WTC11 (cell line): ENCODE measurements around the gene MGST1. TPM values are rescaled to one million over a fixed set of nuclear protein-coding genes. Genes with fewer than 3 reads are reported as not detected.

Source experiments
- ATAC-seq: fragments of 200-7000 bp; cut with Tn5 transposase; 2 replicates; pipeline ENCODE4 v1.10.0; 2021; ENCODE audit warnings: mild to moderate bottlenecking, moderate library complexity
- CTCF ChIA-PET: fragments of 300-600 bp; sonication (Branson Sonifier 250); formaldehyde crosslinking; loops from one replicate; lab custom pipeline; 2021; ENCODE audit warnings: antibody characterized with exemption; lab: Charles Lee
- POLR2A ChIA-PET: fragments of 350-600 bp; sonication (Branson Sonifier 250); formaldehyde crosslinking; loops from one replicate; lab custom pipeline; 2021; ENCODE audit warnings: antibody characterized with exemption; lab: Charles Lee
- DNase-seq: peaks from one replicate; pipeline ENCODE4 v3.0.0; 2021; ENCODE audit warnings: low spot score
- H3K27ac Mint-ChIP-seq: 2 replicates; pipeline ENCODE4 v1.8.0; 2021; ENCODE audit warnings: mixed read lengths
- H3K27me3 Mint-ChIP-seq: 2 replicates; pipeline ENCODE4 v1.8.0; 2021; ENCODE audit warnings: low read depth, mild to moderate bottlenecking, moderate library complexity, mixed read lengths
- H3K36me3 Mint-ChIP-seq: 2 replicates; pipeline ENCODE4 v1.8.0; 2021; ENCODE audit warnings: mixed read lengths
- H3K4me1 Mint-ChIP-seq: 2 replicates; pipeline ENCODE4 v1.8.0; 2022; ENCODE audit warnings: mixed read lengths
- H3K4me3 Mint-ChIP-seq: 2 replicates; pipeline ENCODE4 v1.8.0; 2021; ENCODE audit warnings: mild to moderate bottlenecking, moderate library complexity, mixed read lengths
- H3K9me3 Mint-ChIP-seq: 2 replicates; pipeline ENCODE4 v1.8.0; 2021; ENCODE audit warnings: mixed read lengths
- ARID4B ChIP-seq: sonication (generic); formaldehyde crosslinking; IDR thresholded peaks from 2 replicates; pipeline ENCODE4 v1.8.0; 2023; ENCODE audit warnings: missing genetic modification reagents, mild to moderate bottlenecking, borderline replicate concordance
- ATF3 ChIP-seq: sonication (generic); formaldehyde crosslinking; conservative IDR thresholded peaks from 2 replicates; pipeline ENCODE4 v1.8.1; 2022; ENCODE audit warnings: mild to moderate bottlenecking, missing genetic modification reagents
- EMX1 ChIP-seq: fragments of 250-450 bp; sonication (Bioruptor Pico); IDR thresholded peaks from 2 replicates; pipeline ENCODE4 v1.8.0; 2021; ENCODE audit warnings: mild to moderate bottlenecking
- ERG ChIP-seq: fragments of 250-450 bp; sonication (Bioruptor Pico); IDR thresholded peaks from 2 replicates; pipeline ENCODE4 v1.8.0; 2021; ENCODE audit warnings: mild to moderate bottlenecking
- FOXJ3 ChIP-seq: sonication (generic); formaldehyde crosslinking; IDR thresholded peaks from 2 replicates; pipeline ENCODE4 v1.9.0; 2021; ENCODE audit warnings: missing genetic modification reagents, mild to moderate bottlenecking, borderline replicate concordance
- GABPB1 ChIP-seq: sonication (generic); formaldehyde crosslinking; IDR thresholded peaks from 2 replicates; pipeline ENCODE4 v1.8.1; 2023; ENCODE audit warnings: mild to moderate bottlenecking, missing genetic modification reagents
- HMGA2 ChIP-seq: fragments of 250-450 bp; sonication (Bioruptor Pico); IDR thresholded peaks from 2 replicates; pipeline ENCODE4 v1.4.0; 2021; ENCODE audit warnings: mild to moderate bottlenecking, moderate library complexity
- MYBL2 ChIP-seq: sonication (generic); formaldehyde crosslinking; IDR thresholded peaks from 2 replicates; pipeline ENCODE4 v1.8.1; 2023; ENCODE audit warnings: mild to moderate bottlenecking, moderate library complexity, missing genetic modification reagents
- NFYB ChIP-seq: sonication (generic); formaldehyde crosslinking; conservative IDR thresholded peaks from 2 replicates; pipeline ENCODE4 v1.8.0; 2022; ENCODE audit warnings: low read depth, missing genetic modification reagents
- NR3C1 ChIP-seq: sonication (generic); formaldehyde crosslinking; conservative IDR thresholded peaks from 2 replicates; pipeline ENCODE4 v1.8.1; 2023; ENCODE audit warnings: low read depth, mild to moderate bottlenecking, missing genetic modification reagents
- SMAD3 ChIP-seq: sonication (generic); formaldehyde crosslinking; IDR thresholded peaks from 2 replicates; pipeline ENCODE4 v1.8.0; 2022; ENCODE audit warnings: missing genetic modification reagents, mild to moderate bottlenecking, borderline replicate concordance
- SMAD4 ChIP-seq: sonication (generic); formaldehyde crosslinking; IDR thresholded peaks from 2 replicates; pipeline ENCODE4 v1.8.0; 2022; ENCODE audit warnings: mild to moderate bottlenecking, missing genetic modification reagents
- TP53 ChIP-seq: sonication (generic); formaldehyde crosslinking; IDR thresholded peaks from 2 replicates; pipeline ENCODE4 v1.8.1; 2023; ENCODE audit warnings: mild to moderate bottlenecking, missing genetic modification reagents
- ZBTB43 ChIP-seq: sonication (generic); formaldehyde crosslinking; IDR thresholded peaks from 2 replicates; pipeline ENCODE4 v1.8.1; 2023; ENCODE audit warnings: mild to moderate bottlenecking, missing genetic modification reagents
- ZNF138 ChIP-seq: sonication (generic); formaldehyde crosslinking; conservative IDR thresholded peaks from 2 replicates; pipeline ENCODE4 v1.8.1; 2022; ENCODE audit warnings: mild to moderate bottlenecking, moderate library complexity, missing genetic modification reagents
- ZNF671 ChIP-seq: fragments of 250-450 bp; sonication (Bioruptor Pico); IDR thresholded peaks from 2 replicates; pipeline ENCODE4 v1.8.0; 2021; ENCODE audit warnings: mild to moderate bottlenecking
- total RNA-seq: library from RNA; stranded (reverse); gene quantifications from 3 replicates; pipeline ENCODE4 v1.2.3, GENCODE V29; 2021
- TF ChIP-seq, protein P1 (sequence below): fragments of 250-450 bp; sonication (Bioruptor Pico); IDR thresholded peaks from 2 replicates; pipeline ENCODE4 v1.9.0; 2021; ENCODE audit warnings: mild to moderate bottlenecking, borderline replicate concordance
- TF ChIP-seq, protein P2 (sequence below): sonication (generic); formaldehyde crosslinking; IDR thresholded peaks from 2 replicates; pipeline ENCODE4 v1.8.1; 2022; ENCODE audit warnings: low read depth, missing genetic modification reagents, borderline replicate concordance

MGST1 gene
- total RNA-seq, 1 experiment from 2014 or later, result 285 TPM

DNA sequence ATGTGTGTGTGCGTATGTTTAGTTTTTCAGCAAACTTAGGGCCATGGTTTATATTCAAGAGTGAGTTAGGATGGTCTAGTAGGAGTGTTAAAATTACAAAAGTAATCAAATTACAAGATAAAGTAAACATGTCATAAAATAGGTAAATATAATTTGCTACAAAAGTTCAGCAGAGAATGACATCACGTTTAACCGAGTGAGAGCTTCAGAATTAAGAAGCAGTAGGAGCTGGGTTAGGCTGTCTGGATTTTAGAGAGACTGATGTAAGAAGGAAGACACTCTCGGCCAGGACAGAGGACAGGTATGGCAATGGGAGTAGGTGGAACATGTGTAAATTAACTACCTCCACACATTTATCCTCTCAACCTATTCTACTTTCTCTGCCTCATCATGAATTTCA is 11.6 kb upstream of the MGST1 start:
- TF ChIP-seq ERG (CRISPR knock-in tag), result no peak
- TF ChIP-seq, protein P1, sequence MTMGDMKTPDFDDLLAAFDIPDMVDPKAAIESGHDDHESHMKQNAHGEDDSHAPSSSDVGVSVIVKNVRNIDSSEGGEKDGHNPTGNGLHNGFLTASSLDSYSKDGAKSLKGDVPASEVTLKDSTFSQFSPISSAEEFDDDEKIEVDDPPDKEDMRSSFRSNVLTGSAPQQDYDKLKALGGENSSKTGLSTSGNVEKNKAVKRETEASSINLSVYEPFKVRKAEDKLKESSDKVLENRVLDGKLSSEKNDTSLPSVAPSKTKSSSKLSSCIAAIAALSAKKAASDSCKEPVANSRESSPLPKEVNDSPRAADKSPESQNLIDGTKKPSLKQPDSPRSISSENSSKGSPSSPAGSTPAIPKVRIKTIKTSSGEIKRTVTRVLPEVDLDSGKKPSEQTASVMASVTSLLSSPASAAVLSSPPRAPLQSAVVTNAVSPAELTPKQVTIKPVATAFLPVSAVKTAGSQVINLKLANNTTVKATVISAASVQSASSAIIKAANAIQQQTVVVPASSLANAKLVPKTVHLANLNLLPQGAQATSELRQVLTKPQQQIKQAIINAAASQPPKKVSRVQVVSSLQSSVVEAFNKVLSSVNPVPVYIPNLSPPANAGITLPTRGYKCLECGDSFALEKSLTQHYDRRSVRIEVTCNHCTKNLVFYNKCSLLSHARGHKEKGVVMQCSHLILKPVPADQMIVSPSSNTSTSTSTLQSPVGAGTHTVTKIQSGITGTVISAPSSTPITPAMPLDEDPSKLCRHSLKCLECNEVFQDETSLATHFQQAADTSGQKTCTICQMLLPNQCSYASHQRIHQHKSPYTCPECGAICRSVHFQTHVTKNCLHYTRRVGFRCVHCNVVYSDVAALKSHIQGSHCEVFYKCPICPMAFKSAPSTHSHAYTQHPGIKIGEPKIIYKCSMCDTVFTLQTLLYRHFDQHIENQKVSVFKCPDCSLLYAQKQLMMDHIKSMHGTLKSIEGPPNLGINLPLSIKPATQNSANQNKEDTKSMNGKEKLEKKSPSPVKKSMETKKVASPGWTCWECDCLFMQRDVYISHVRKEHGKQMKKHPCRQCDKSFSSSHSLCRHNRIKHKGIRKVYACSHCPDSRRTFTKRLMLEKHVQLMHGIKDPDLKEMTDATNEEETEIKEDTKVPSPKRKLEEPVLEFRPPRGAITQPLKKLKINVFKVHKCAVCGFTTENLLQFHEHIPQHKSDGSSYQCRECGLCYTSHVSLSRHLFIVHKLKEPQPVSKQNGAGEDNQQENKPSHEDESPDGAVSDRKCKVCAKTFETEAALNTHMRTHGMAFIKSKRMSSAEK (CRISPR knock-in tag), result no peak
- TF ChIP-seq SMAD3, result no peak
- TF ChIP-seq ATF3 (CRISPR knock-in tag), result no peak
- no peak for TF ChIP-seq ZNF671 (CRISPR knock-in tag)
- TF ChIP-seq ZNF138 (CRISPR knock-in tag), result no peak
- TF ChIP-seq NR3C1 (CRISPR knock-in tag), result no peak
- no peak for TF ChIP-seq EMX1
- POLR2A ChIA-PET, result no interaction called here
- no peaks in the 10 kb centered on the region for H3K4me1 Mint-ChIP-seq
- DNase-seq (no peak), ATAC-seq (no peak)
- peaks cover 21% of the 10 kb centered on the region for H3K9me3 Mint-ChIP-seq
- no peak overlapping the region for H3K4me3 Mint-ChIP-seq
- CTCF ChIA-PET, result no interaction called here
- no peaks in the 10 kb centered on the region for H3K27me3 Mint-ChIP-seq
- H3K36me3 Mint-ChIP-seq, result peaks cover 3% of the 10 kb centered on the region; the same call in 1 of the 2 replicates
- no peak overlapping the region for H3K27ac Mint-ChIP-seq

DNA sequence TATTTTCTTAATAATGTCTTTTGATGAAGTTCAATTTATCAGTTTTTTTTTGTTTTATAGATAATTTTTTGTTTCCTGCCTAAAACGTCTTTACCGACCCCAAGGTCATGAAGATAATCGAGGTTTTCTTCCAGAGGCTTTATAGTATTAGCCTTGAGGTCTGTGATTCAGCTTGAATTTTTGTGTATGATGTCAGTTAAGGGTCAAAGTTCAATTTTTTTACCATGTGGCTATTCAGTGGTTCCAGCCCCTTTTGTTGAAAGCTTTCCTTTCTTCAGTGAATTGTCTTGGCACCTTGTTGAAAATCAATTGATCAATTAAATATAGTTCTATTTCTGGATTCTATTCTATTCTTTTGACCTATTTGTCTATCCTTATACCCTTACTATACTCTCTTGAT is 3.2 kb upstream of the MGST1 start:
- no peak for DNase-seq
- ChIA-PET POLR2A (no interaction called here), CTCF (no interaction called here)
- no peak overlapping the region for H3K27ac Mint-ChIP-seq
- no peak for ATAC-seq
- H3K27me3 Mint-ChIP-seq, result no peaks in the 10 kb centered on the region
- H3K9me3 Mint-ChIP-seq, result no peaks in the 10 kb centered on the region
- H3K4me1 Mint-ChIP-seq, result peaks cover 20% of the 10 kb centered on the region
- no peaks in the 10 kb centered on the region for H3K36me3 Mint-ChIP-seq
- no peak overlapping the region for H3K4me3 Mint-ChIP-seq
- TF ChIP-seq GABPB1 (CRISPR knock-in tag), result no peak
- TF ChIP-seq HMGA2 (CRISPR knock-in tag), result no peak
- no peak for TF ChIP-seq ZBTB43 (CRISPR knock-in tag)
- TF ChIP-seq ATF3 (CRISPR knock-in tag), result no peak
- TF ChIP-seq TP53 (CRISPR knock-in tag), result no peak
- TF ChIP-seq, protein P2, sequence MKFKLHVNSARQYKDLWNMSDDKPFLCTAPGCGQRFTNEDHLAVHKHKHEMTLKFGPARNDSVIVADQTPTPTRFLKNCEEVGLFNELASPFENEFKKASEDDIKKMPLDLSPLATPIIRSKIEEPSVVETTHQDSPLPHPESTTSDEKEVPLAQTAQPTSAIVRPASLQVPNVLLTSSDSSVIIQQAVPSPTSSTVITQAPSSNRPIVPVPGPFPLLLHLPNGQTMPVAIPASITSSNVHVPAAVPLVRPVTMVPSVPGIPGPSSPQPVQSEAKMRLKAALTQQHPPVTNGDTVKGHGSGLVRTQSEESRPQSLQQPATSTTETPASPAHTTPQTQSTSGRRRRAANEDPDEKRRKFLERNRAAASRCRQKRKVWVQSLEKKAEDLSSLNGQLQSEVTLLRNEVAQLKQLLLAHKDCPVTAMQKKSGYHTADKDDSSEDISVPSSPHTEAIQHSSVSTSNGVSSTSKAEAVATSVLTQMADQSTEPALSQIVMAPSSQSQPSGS (CRISPR knock-in tag), result no peak
- no peak for TF ChIP-seq NFYB
- TF ChIP-seq FOXJ3 (CRISPR knock-in tag), result no peak
- no peak for TF ChIP-seq SMAD4 (CRISPR knock-in tag)
- TF ChIP-seq MYBL2, result no peak
- TF ChIP-seq ARID4B (CRISPR knock-in tag), result no peak
